Astrocyte (in vitro differentiated cells and primary cell): Measurements from ENCODE around the gene TSPYL1. TPM values are rescaled to one million over a fixed set of nuclear protein-coding genes. Genes with fewer than 3 reads are reported as not detected.

ENCODE experiments used
- DNase-seq: peaks from one replicate; pipeline ENCODE4 v3.0.0-alpha.2; 2010; ENCODE audit warnings: low read depth
- FAIRE-seq: peaks from 2 replicates; lab custom pipeline; 2011; peaks lifted over from hg19 to GRCh38; lab: Jason Lieb, UNC
- H2AFZ ChIP-seq: 2 replicates; pipeline ENCODE4 v1.6.0; 2012; ENCODE audit warnings: low read depth, low read length, inconsistent platforms
- H3K27ac ChIP-seq: 2 replicates; pipeline ENCODE4 v1.5.1; 2011; ENCODE audit warnings: low read depth, low read length, inconsistent platforms
- H3K27me3 ChIP-seq: 2 replicates; pipeline ENCODE4 v1.6.0; 2011; ENCODE audit warnings: low read length, inconsistent platforms; ENCODE audit not compliant: insufficient read depth
- H3K36me3 ChIP-seq: 2 replicates; pipeline ENCODE4 v1.5.1; 2011; ENCODE audit warnings: low read length, inconsistent platforms; ENCODE audit not compliant: insufficient read depth
- H3K4me1 ChIP-seq: 2 replicates; pipeline ENCODE4 v1.5.1; 2011; ENCODE audit warnings: low read length, inconsistent platforms; ENCODE audit not compliant: insufficient read depth
- H3K4me2 ChIP-seq: 2 replicates; pipeline ENCODE4 v1.6.0; 2012; ENCODE audit warnings: low read length, inconsistent platforms
- H3K4me3 ChIP-seq: 2 replicates; pipeline ENCODE4 v1.5.1; 2011; ENCODE audit warnings: low read depth, mild to moderate bottlenecking, low read length, inconsistent platforms; ENCODE audit not compliant: insufficient read depth
- H3K79me2 ChIP-seq: 2 replicates; pipeline ENCODE4 v1.6.0; 2012; ENCODE audit warnings: mild to moderate bottlenecking, low read length, inconsistent platforms; ENCODE audit not compliant: insufficient read depth
- H3K9ac ChIP-seq: 2 replicates; pipeline ENCODE4 v1.6.0; 2012; ENCODE audit warnings: mild to moderate bottlenecking, low read length, inconsistent platforms
- H3K9me3 ChIP-seq: 2 replicates; pipeline ENCODE4 v1.5.1; 2012; ENCODE audit warnings: low read depth, mild to moderate bottlenecking, low read length, inconsistent platforms; ENCODE audit not compliant: insufficient read depth
- H4K20me1 ChIP-seq: 2 replicates; pipeline ENCODE4 v1.6.0; 2012; ENCODE audit warnings: low read length, inconsistent platforms; ENCODE audit not compliant: insufficient read depth
- H3K27ac Mint-ChIP-seq: one replicate; pipeline ENCODE4 v1.8.0; 2021; ENCODE audit warnings: mild to moderate bottlenecking, mixed read lengths; ENCODE audit not compliant: unreplicated experiment
- H3K27me3 Mint-ChIP-seq: one replicate; pipeline ENCODE4 v1.8.0; 2021; ENCODE audit warnings: low read depth, mixed read lengths; ENCODE audit not compliant: unreplicated experiment
- H3K36me3 Mint-ChIP-seq: one replicate; pipeline ENCODE4 v1.8.0; 2021; ENCODE audit warnings: low read depth, mixed read lengths; ENCODE audit not compliant: unreplicated experiment
- H3K4me1 Mint-ChIP-seq: one replicate; pipeline ENCODE4 v1.8.0; 2021; ENCODE audit warnings: low read depth, mixed read lengths; ENCODE audit not compliant: unreplicated experiment
- H3K4me3 Mint-ChIP-seq: one replicate; pipeline ENCODE4 v1.8.0; 2021; ENCODE audit warnings: mild to moderate bottlenecking, moderate library complexity, mixed read lengths; ENCODE audit not compliant: unreplicated experiment
- H3K9me3 Mint-ChIP-seq: one replicate; pipeline ENCODE4 v1.8.0; 2021; ENCODE audit warnings: mild to moderate bottlenecking, mixed read lengths; ENCODE audit not compliant: unreplicated experiment
- CTCF ChIP-seq: IDR thresholded peaks from 2 replicates; pipeline ENCODE4 v1.5.1; 2011; ENCODE audit warnings: low read depth, mild to moderate bottlenecking, inconsistent platforms, low read length, moderate library complexity; ENCODE audit not compliant: insufficient read depth
- EZH2 ChIP-seq: IDR thresholded peaks from 2 replicates; pipeline ENCODE4 v1.6.1; 2012; ENCODE audit warnings: mild to moderate bottlenecking, low read length, inconsistent platforms; ENCODE audit not compliant: insufficient read depth
- total RNA-seq: library from RNA; stranded (reverse); gene quantifications from 2 replicates; pipeline ENCODE4 v1.2.1, GENCODE V29; 2021

The TSPYL1 gene
- total RNA-seq, 1 donor from 2014 or later: 91.7 TPM

- Mint-ChIP-seq H3K4me1 (peaks cover 5% of the 10 kb centered on the region), H3K4me3 (peak overlapping the region; percentile 98)
- no peak for TF ChIP-seq EZH2
- TF ChIP-seq CTCF: no peak
Observed at GRCh38 chr6:116280161-116280932, 617 bp upstream of the TSPYL1 start.

GRCh38 chr6:116278854-116279231, 887 bp downstream of the TSPYL1 start:
- no peak for FAIRE-seq
- Mint-ChIP-seq H3K4me1 (peaks cover 5% of the 10 kb centered on the region), H3K27me3 (no peaks in the 10 kb centered on the region), H3K27ac (peak overlapping the region; percentile 99), H3K9me3 (no peaks in the 10 kb centered on the region), H3K4me3 (peak overlapping the region; percentile 98), H3K36me3 (no peaks in the 10 kb centered on the region)
- H3K79me2 ChIP-seq: peaks cover 52% of the 10 kb centered on the region
- peak overlapping the region; percentile 89 for H3K4me3 ChIP-seq
- TF ChIP-seq CTCF (no peak), EZH2 (no peak)
- H4K20me1 ChIP-seq: peaks cover 42% of the 10 kb centered on the region
- peak overlapping the region; percentile 98 for H3K9ac ChIP-seq
- H3K27ac ChIP-seq: peak overlapping the region; percentile 97
- H3K4me1 ChIP-seq: peaks cover 20% of the 10 kb centered on the region
- peak overlapping the region; percentile 89 for H2AFZ ChIP-seq
- no peak for DNase-seq
- H3K36me3 ChIP-seq: peaks cover 11% of the 10 kb centered on the region
- H3K9me3 ChIP-seq: no peaks in the 10 kb centered on the region
- no peaks in the 10 kb centered on the region for H3K27me3 ChIP-seq
- peak overlapping the region; percentile 88 for H3K4me2 ChIP-seq

More at GRCh38 chr6:116280161-116280932, 617 bp upstream of the TSPYL1 start:
- Histone ChIP-seq H3K79me2 (peaks cover 42% of the 10 kb centered on the region), H3K27me3 (no peaks in the 10 kb centered on the region), H4K20me1 (peaks cover 38% of the 10 kb centered on the region), H3K27ac (peak overlapping the region; percentile 97), H3K4me1 (peaks cover 20% of the 10 kb centered on the region), H3K9me3 (no peaks in the 10 kb centered on the region), H2AFZ (peak overlapping the region; percentile 70), H3K9ac (peak overlapping the region; percentile 98), H3K36me3 (peaks cover 11% of the 10 kb centered on the region), H3K4me3 (peak overlapping the region; percentile 89), H3K4me2 (peak overlapping the region; percentile 88)
- DNase-seq: no peak
- Mint-ChIP-seq H3K27me3 (no peaks in the 10 kb centered on the region), H3K9me3 (no peaks in the 10 kb centered on the region), H3K36me3 (no peaks in the 10 kb centered on the region), H3K27ac (peak overlapping the region; percentile 99)
- FAIRE-seq: no peak

- Histone ChIP-seq H3K4me2 (peak overlapping the region; percentile 88), H3K79me2 (peaks cover 52% of the 10 kb centered on the region), H4K20me1 (peaks cover 42% of the 10 kb centered on the region), H3K27me3 (no peaks in the 10 kb centered on the region), H3K9ac (peak overlapping the region; percentile 98), H3K36me3 (peaks cover 13% of the 10 kb centered on the region), H2AFZ (no peak overlapping the region), H3K4me1 (peaks cover 20% of the 10 kb centered on the region), H3K27ac (peak overlapping the region; percentile 97), H3K9me3 (no peaks in the 10 kb centered on the region), H3K4me3 (peak overlapping the region; percentile 89)
- Mint-ChIP-seq H3K36me3 (no peaks in the 10 kb centered on the region), H3K4me1 (peaks cover 5% of the 10 kb centered on the region), H3K27me3 (no peaks in the 10 kb centered on the region), H3K9me3 (no peaks in the 10 kb centered on the region), H3K4me3 (peak overlapping the region; percentile 98), H3K27ac (no peak overlapping the region)
- TF ChIP-seq EZH2 (no peak), CTCF (no peak)
- FAIRE-seq: no peak
- DNase-seq: no peak
Observed at GRCh38 chr6:116278481-116278829, 1.3 kb downstream of the TSPYL1 start.
